Stimulated activated CD4-positive, alpha-beta T cell treated with anti-CD3 and anti-CD28 coated beads, Interleukin-12 subunit alpha, Interleukin-12 subunit beta, amount 100 ng/mL, for 24 hours (primary cell): Measurements from ENCODE around the gene SLC35B2.

Experiments used
- DNase-seq, 2 experiments: peaks; one replicate each; pipeline ENCODE4 v3.0.0-alpha.2; 2020; ENCODE audit warnings: low read depth in 2 of 2

SLC35B2 gene

GRCh38 chr6:44268095-44268628 is 10.8 kb upstream of the SLC35B2 start:
- peak in 1 of 2 experiments; percentile 60 for DNase-seq

DNA sequence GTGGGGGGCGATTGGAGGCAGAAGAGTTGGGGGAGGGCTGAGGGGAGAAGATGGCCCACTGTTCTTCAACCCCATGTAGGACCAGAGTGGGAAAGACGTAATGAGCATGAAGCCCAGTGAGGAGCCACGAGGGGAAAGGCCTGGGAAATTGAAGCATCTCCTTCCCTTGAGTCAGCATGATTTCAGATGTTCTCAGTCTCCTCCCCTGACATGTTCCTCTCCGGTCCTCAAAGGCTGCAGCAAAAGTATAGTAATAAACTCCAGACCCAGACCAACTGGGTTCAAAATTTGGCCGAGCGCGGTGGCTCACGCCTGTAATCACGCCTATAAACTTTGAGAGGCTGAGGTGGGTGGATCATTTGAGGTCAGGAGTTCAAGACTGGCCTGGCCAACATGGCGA is 9.9 kb upstream of the SLC35B2 start:
- DNase-seq: no peak

DNA sequence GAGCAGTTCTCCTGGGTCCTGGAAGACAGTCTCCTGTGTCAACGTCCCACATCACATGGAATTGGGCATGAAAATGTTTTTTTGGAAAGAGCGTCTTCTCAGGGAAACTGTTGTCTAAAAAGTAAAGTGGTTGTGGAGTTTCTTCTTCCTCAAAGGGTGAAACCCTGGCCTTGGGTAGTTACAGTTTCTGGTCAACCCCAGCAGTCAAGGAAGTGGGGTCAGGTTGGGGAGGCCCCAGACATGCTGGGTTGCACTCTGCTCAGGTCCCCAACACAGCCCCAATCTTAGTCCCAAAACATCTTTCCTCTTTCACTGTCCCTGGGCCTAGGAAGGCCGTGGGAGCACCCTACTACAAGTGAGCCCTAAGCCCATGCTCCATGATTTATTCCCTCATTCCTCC is 9.0 kb upstream of the SLC35B2 start:
- DNase-seq: no peak

GRCh38 chr6:44265722-44266233 is 8.4 kb upstream of the SLC35B2 start:
- no peak for DNase-seq

GRCh38 chr6:44265007-44265721 is 7.8 kb upstream of the SLC35B2 start, which contains the start of gene NFKBIE:
Gene NFKBIE, minus strand, starts transcription at chr6:44265551. Its CDS starts 205 bp downstream, at chr6:44265346.
- DNase-seq: peak; percentile 92 to 95

- no peak for DNase-seq
Observed at GRCh38 chr6:44264154-44265006, 7.1 kb upstream of the SLC35B2 start.

DNA sequence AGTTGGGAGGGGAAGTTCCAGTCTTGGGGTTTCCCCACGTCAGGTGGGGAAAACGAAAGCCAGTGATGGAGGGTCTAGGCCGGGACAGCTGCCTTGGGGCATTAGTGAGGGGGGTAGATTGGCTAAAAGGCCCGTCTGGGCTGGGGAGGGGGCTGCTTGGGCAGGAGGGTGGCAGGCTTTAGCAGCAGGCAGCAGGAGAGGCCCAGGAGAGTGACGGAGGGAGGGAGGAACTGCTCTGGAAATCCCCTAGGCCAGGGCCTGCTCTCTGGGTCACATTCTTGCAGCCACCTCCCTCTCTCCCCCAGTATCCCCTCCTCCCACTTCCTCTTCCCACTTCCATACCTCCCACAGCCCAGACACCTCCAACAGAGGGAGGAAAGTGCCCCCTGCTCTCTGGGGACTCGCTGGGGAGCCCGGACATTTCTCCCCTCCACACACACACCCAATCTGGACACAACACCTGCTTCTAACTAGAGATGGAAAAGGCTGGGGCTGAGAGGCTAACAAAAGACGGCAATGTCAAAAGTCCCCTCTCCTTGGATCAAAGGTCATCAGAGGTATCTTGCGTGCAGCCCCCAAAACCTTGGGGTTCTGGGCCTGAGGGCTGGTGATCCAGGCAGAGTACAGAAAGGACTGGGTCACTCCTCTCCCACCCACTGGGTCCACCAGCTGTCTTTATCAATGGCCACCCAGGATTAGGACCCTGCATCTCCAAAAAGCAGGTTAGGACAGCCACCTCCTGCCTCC is 6.2 kb upstream of the SLC35B2 start:
- DNase-seq: no peak

GRCh38 chr6:44262467-44263353 is 5.4 kb upstream of the SLC35B2 start:
- no peak for DNase-seq

GRCh38 chr6:44261581-44261980 is 4.3 kb upstream of the SLC35B2 start:
- DNase-seq: no peak

- DNase-seq: no peak
Observed at GRCh38 chr6:44260451-44261297, 3.3 kb upstream of the SLC35B2 start.

DNA sequence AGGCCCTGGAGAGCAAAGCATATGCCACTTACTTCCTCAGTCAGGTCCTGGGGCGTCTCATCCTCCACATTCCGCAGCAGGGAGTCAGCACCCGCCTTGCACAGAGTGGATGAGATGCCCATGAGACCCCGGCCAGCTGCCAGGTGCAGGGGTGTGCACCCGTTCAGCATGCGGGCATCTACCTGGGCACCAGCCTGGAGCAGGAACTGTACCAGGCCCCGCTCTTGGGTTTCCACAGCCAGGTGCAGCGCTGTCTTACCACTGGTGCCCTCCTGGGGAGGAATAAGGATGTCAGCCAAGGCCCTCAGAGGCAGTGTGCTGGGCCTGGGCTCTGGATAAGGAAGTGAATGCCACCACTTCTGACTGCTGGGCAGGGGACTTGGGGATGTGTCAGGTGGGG is 2.7 kb upstream of the SLC35B2 start:
- DNase-seq: no peak

DNA sequence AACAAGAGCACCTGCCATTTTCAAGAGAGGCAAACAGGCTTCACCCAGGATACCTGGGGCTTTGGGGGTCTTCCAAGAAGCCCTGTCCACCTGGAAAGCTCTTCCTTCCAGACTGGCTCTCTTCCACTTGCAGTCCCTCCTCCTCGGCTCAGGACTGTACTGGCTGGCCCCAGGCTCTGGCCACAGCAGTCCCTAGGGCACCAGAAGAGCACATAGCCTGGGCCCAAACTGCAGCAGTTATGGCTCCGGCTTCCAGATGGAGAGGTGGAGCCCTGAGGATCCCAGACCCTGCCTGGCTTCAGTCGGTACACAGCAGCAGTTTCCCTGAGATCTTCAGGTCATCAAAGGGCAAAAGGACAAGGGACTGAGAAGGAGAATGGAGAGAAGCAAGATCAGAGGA is 1.6 kb upstream of the SLC35B2 start:
- DNase-seq: no peak

DNA sequence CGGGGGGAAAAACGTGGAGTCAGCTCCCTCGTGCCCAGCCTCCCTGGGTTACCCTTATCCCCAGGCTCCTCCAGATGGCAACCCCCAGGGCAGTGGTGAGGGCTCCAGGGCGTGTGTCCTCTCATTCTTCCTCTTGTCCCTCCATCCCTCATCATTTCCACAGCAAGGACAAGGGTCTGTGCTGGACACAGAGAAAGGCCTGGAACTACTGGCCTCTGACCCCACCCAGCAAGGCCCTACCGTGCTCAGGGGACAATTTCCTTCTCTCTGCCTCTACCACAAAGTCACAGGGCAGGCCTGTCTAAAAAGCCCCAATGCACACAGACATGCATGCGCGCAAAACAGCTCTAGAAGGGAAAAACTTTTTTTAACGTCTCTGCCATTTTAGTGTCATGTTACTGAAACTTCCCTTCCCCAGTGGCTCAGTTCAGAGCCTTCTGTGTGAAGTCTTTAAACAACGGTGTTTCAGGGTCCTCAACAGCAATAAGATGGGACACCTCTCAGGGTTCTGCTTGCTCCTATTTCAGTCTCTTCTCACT is 1.1 kb upstream of the SLC35B2 start:
- DNase-seq: no peak

- no peak for DNase-seq
Observed at GRCh38 chr6:44257753-44258324, 511 bp upstream of the SLC35B2 start.

GRCh38 chr6:44256775-44257024 is 628 bp downstream of the SLC35B2 start:
- no peak for DNase-seq

- no peak for DNase-seq
Observed at GRCh38 chr6:44255871-44256774, 1.2 kb downstream of the SLC35B2 start.

GRCh38 chr6:44255105-44255808 is 2.1 kb downstream of the SLC35B2 start:
- peak in 1 of 2 experiments; percentile 45 for DNase-seq
